ENCODE measurements around the gene DFFA.

DNA sequence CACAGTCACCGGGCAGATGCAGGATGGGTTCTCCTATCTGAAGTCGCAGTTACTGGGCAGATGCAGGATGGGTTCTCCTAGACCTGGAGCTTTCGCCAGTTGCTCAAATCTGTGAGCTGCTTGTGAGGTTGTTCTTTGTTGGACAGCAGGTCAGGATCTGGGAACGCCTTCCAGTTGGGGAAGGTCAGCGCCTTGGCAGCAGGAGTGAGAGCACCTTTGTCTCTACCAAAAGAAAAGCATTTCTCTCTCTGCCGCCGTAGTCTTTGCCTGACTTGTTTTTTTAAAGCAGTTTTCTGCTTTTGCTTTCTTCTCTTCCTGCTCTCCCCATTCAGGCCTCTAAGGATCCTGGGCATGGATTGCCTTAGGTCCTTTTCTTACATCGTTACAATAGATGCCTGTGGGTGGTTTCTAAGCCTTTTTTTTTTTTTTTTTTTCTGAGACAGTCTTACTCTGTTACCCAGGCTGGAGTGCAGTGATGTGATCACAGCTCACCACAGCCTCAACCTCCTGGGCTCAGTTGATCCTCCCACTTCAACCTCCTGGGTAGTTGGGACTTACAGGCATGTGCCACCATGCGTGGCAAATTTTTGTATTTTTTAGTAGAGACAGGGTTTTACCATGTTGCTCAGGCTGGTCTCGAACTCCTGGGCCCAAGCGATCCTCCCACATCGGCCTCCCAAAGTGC lies 18.1 kb upstream of the DFFA start:
- TF ChIP-seq, protein P1, sequence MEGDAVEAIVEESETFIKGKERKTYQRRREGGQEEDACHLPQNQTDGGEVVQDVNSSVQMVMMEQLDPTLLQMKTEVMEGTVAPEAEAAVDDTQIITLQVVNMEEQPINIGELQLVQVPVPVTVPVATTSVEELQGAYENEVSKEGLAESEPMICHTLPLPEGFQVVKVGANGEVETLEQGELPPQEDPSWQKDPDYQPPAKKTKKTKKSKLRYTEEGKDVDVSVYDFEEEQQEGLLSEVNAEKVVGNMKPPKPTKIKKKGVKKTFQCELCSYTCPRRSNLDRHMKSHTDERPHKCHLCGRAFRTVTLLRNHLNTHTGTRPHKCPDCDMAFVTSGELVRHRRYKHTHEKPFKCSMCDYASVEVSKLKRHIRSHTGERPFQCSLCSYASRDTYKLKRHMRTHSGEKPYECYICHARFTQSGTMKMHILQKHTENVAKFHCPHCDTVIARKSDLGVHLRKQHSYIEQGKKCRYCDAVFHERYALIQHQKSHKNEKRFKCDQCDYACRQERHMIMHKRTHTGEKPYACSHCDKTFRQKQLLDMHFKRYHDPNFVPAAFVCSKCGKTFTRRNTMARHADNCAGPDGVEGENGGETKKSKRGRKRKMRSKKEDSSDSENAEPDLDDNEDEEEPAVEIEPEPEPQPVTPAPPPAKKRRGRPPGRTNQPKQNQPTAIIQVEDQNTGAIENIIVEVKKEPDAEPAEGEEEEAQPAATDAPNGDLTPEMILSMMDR (conservative IDR thresholded peaks at IDR 0.05; ENCODE audit: low read length), result no peak
- TF ChIP-seq EZH2phosphoT487 (IDR thresholded peaks at IDR 0.05; ENCODE audit: borderline replicate concordance), result no peak
